ELR (cell line): ENCODE measurements around the gene TULP4.
"Not testable (repeated sequence)": the region's sequence is repeated elsewhere in the genome, so short reads cannot be mapped to it uniquely, and the experiment has no call there.

Experiments used
- DNase-seq: peaks from one replicate; pipeline ENCODE4 v3.0.0-alpha.2; 2015; ENCODE audit warnings: low read depth

TULP4 gene

GRCh38 chr6:158531970-158532369 is 219.7 kb downstream of the TULP4 start:
- DNase-seq, result no peak

GRCh38 chr6:158536084-158536890 is 224.0 kb downstream of the TULP4 start:
- peak; percentile 69 for DNase-seq

DNA sequence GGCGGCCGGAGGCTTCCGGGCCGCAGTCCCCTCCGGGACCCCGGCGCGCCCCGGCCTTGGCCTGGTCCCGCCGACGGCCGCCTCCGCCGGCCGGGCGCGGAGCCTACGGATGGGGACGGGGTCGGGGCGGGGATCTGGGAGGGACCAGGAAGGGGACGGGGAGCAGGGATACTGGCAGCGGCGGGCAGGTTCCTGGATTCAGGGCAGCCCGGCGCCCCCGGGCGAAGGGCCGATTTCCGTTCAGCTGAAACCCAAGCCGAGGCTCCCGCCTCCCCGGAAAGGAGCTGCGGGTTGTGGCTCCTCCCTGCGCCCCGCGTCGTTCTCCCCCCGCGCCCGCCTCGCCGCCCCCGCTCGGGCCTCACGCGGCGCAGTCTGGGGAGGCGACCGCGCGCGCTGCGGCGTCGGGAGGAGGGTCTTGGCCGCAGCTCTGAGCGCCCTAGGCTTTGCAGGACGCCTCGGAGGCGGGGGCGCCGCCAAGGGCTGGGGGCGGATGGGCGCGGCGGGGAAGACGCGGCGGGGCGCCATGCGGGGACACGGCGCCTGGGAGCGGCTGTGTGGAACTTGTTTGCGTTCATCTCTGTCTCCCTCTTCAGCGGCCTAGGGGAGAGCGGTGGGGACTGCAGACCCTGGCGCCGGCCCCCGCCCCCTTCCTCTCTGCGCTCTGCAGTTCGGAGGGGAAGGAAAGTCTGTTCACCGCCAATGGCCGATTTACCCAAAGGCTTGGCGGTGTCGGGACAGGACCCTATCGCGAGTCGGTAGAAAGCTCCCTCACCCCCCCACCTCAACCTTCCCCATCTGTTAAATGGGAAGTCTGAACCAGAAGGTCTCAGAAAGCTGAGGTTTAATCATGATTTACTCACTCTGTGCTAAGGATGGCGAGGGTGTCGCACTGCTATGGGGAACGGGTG is 224.9 kb downstream of the TULP4 start:
- peak; percentile 26 for DNase-seq

GRCh38 chr6:158538741-158539140 is 226.5 kb downstream of the TULP4 start:
- no peak for DNase-seq

DNA sequence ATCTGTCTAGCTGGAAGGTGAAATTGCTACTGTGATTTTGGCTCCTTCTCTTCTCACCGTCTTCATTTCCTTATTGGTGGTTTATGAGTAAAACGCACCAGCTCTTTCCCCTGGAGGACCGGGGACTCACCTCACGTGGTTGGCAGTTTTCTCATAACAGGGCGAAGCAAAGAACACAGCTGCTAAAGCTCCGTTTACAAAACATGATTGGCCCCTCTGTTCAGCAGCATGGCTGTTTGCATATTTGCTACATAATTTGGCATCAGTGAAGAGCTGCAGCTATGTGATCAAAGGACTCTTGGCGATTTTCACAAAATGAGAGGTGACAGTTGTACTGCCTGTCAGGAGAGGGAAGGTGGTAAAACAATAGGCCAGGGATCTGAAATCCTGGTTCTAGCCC is 227.1 kb downstream of the TULP4 start:
- DNase-seq, result no peak

DNA sequence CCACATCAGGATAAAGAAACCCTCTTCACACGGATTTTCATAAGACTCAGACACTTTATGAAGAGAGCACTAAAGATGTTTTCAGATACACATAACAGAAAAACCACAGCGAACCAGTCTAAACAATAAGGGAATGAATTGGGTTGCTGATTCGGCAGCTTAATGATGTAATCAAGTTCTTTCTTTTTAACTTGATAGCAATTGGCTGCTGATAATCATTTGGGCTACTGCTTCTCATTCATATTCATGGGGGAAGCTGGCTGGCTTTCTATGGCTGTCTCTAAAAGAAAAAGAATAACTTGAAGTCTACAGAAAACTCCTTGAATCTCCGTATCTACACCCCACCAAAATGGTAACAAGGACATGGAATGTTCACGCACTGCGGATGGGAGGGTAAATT is 227.6 kb downstream of the TULP4 start:
- DNase-seq, result no peak

GRCh38 chr6:158543606-158544185 is 231.4 kb downstream of the TULP4 start:
- DNase-seq, result no peak

DNA sequence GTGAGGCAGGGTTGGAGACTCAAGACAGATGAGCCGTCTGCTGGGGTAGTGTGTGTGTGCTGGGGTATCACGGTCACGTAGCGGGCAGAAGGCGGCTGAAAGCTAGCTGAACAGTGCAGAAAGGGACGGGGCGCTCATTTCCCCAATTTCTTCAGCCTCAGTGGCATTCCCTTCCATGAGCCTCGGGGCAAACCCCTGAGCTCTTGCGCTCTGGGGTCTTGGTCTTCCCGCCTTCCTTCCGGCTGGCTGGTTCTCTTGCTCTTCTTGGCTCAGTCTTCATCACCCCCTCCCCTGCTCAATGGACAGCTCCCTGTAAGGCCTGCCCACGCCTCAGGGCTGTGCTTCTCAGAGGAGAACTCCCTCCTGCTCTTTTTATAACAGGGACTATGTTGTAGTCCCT is 232.2 kb downstream of the TULP4 start:
- no peak for DNase-seq

GRCh38 chr6:158545043-158545966 is 233.0 kb downstream of the TULP4 start:
- DNase-seq, result no peak

DNA sequence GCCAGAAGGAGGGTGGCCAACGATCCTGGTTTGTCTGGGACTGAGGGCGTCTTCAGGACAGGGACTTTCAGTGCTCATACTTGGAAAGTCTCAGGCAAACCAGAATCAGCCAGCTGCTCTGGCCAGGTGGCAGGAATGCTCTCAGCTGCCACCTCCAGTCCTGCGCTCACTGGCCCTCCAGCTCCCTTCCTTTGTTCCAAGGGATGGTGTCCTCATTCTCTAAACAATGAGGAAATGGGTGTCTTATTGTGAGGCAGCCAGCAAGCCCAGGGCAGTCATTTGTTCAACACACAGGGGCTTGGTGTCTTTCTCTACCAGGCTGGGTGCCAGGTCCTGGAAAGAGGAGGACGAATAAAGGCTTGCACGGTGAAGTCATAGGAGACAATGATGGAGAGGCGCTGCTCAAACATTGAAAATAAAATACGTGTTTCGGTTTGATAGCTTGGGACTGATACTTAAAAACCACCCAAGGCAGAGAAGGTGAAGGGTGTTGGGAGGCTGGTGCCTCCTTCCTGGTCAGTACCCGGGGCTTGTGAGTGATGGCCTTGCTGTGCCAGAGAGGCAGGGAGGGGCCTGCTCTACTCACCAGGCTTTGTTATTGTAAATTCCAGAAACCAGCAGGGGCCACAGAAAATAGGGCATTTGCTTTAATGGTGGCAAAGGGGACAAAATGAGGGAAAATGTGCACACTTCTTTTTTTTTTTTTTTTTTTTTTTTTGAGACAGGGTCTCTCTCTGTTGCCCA is 236.3 kb downstream of the TULP4 start:
- no peak for DNase-seq

DNA sequence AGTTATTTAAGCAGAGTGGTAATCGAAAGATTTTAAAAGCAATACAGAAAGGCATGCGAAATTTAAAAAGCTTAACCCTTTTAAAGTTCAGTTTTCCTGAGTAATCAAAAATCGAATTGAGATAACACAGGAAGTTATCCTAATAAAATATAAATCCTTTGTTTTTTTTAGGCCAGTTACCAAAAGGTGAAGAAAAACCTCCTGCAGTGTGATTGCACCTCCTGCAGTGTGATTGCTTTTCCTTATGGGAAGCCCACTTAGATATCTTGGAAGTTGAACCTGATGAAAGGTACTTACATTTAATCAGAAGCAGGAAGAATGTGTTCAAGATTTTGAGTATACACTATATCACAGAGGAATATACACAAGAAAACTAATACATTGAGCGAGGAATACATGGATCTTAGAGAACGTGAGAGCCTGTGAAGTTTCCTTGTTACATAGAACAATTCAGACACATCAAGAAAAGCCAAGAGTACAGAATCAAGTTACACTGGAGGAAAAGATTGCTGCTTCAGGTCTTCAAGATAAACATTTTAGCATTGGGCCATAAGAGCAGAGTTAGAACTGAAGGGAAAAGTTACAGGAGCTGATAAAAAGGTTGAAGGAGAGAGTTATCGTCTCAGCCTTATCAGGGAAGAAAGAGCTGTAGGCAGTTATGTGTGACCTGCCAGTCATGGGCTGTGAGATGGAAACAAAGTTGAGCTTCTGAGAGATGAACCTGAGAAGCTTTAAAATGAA is 240.0 kb downstream of the TULP4 start:
- DNase-seq, result no peak

- no peak for DNase-seq
These were observed 240.5 kb downstream of the TULP4 start for GRCh38 chr6:158552796-158553138.

DNA sequence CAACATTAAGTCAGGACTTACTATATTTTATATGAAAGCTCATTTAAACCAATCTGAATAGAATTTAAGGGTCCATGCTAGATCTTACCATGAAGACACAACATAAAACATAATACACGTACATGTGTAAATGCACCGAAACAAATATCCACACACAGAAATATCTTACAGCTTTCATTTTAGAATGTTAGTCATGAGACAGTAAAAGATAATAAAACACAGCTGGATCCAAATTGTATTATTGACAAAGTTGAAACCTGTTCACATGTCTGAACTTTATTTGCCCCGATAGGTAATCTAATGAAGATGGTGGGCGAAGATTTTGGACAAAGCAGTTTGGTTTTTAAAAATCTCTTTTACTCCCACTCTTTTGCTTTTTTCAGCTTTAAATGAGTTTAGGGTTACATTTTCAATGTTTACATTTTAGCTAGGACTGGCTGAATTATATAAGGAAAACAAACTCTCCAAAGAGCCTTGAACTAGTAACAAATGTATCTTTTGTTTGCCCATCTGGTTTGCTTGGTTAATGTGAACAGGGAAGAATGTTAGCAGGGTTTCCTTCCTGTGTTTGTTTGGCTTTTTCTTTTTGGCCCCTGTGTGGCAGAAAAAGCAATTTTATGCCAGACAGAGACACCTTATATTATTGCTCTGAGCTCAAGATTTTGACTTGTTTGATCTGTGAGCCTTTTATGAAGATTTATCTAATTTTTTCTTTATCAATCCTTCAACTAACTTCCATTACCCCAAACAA is 242.5 kb downstream of the TULP4 start:
- no peak for DNase-seq

DNA sequence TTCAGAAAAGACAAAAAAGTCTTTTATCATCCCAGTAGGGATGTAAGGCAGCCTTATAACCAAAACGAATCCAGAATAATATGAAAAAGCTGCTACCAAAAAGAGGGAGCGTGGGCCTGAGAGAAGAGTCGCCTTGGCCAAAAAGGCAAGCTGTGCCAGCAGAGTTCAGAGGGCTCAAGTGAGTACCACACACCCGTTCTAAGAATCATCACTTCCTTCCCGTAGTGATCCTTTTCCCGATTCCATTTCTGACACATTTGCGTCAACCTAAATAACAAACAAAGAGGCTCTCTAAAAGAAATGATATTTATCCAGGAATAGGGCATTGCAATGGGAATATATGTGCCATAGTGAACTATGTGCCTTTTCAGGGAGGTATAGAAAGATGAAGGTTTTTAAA is 243.8 kb downstream of the TULP4 start:
- DNase-seq, result no peak

- DNase-seq, result not testable (repeated sequence)
These were observed 244.8 kb downstream of the TULP4 start for GRCh38 chr6:158557110-158557509.

- no peak for DNase-seq
These were observed 245.7 kb downstream of the TULP4 start for GRCh38 chr6:158557927-158558326.

GRCh38 chr6:158558415-158559306 is 246.4 kb downstream of the TULP4 start:
- DNase-seq, result no peak

- no peak for DNase-seq
These were observed 247.2 kb downstream of the TULP4 start for GRCh38 chr6:158559338-158559894.
